ENCODE results near the gene TGM4.

DNA sequence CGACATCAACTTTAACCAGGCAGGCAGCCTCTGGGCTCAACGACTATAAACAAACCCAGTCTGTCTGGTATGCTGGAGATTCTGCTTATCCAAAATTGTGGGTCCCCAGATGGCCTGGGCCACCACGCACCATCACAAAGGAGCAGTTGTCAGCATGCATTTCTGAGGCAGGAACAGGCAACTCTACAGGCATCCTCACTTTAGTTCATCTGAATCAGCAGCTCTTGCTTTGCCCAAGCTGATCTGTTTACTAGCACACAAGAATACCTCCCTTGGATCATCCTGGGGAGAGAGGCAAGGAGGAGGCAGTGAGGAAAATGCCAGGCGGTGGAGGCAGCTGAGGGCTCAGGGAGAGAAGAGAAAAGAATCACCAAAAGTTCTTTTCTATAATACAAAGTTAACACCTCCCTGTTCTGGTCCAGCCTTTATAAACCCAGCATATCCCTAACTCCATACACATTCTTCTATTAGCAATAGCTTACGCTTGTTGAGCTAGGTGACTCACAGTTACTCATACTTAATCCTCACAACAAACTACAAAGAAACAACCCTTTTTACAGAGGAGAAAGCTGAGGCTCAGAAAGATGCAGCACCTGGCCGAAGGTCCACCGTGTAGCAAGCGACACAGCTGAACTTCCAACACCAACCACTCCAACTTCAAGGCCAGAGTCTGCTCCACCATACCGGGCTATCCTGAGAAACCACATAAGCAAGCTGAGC, 68.0 kb downstream of the TGM4 start:
- TF ChIP-seq, protein P1, sequence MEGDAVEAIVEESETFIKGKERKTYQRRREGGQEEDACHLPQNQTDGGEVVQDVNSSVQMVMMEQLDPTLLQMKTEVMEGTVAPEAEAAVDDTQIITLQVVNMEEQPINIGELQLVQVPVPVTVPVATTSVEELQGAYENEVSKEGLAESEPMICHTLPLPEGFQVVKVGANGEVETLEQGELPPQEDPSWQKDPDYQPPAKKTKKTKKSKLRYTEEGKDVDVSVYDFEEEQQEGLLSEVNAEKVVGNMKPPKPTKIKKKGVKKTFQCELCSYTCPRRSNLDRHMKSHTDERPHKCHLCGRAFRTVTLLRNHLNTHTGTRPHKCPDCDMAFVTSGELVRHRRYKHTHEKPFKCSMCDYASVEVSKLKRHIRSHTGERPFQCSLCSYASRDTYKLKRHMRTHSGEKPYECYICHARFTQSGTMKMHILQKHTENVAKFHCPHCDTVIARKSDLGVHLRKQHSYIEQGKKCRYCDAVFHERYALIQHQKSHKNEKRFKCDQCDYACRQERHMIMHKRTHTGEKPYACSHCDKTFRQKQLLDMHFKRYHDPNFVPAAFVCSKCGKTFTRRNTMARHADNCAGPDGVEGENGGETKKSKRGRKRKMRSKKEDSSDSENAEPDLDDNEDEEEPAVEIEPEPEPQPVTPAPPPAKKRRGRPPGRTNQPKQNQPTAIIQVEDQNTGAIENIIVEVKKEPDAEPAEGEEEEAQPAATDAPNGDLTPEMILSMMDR (IDR thresholded peaks at IDR 0.05) = no peak
- no peak for TF ChIP-seq POLR2A (IDR thresholded peaks at IDR 0.05)
- no peak for TF ChIP-seq POLR2AphosphoS5 (IDR thresholded peaks at IDR 0.05)

All from suprapubic skin (tissue), 4 donors.